Measurements from ENCODE around the gene TMPRSS4.

TMPRSS4 gene

DNA sequence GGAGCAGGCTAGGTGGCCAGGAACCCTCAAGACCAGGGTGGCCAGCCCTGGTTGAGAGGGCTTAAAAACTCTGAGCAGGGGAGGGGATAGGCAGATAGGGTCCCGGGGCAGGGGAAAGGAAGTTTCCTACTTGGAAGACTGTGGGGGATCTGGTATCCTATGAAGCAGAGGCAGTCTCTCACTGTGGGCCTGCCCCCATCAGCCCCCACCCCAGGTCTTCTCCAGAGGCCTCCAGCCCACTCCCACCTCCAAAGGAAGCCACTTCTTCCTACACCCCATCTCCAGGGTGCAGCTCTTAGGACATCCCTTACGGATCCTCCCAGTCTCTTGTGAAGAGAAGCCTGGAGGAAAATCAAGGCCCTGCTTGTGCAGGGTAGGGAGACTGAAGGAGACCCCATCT lies 59.5 kb downstream of the TMPRSS4 start:
- DNase-seq, result no peak

- DNase-seq, result no peak
These were observed 59.9 kb downstream of the TMPRSS4 start for GRCh38 chr11:118136801-118137200.

DNA sequence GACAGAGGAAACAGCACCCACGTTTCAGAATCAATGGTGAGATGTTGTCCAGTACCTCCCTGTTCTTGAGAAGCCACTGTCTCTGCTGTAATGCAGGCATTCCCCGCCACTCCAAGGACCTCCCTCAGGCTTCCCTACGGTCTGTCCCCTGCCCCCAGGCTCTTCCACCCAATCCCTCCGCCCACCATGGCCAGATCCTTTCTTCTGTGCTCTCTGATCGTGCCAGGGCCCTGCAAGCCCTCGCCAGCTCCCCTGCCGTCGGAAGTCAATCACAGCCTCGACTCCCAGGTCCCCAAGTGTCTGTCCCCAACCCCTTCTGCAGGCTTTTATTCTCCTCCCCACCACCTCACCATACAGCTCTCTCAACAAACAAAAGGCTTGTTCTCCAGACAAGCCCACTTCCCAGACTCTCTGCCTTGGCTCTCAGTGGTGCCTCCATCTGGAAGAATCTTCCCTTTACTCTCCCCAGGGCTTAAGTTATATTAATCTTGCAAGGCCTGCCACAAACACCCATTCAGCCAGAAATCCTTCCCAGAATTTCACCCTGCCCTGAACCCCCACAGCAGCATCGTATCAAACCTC lies 62.1 kb downstream of the TMPRSS4 start:
- DNase-seq, result no peak

DNA sequence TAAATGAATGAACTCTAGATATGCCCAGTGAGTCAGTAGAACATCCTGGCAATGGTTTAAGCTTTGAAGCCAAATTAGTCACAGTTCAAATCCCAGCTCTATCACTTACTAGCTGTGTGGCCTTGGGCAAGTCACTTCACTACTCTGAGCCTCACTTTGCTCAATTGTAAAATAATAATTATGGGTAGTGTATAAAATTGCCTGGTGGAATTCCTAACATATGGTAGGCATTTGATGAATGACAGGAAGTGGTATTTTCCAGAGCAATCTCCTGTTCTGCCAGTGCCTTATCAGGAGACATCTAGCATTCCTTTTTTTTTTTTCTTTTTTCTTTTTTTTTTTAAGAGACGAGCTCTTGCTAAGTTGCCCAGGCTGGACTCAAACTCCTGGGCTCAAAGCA lies 62.7 kb downstream of the TMPRSS4 start:
- DNase-seq, result no peak

DNA sequence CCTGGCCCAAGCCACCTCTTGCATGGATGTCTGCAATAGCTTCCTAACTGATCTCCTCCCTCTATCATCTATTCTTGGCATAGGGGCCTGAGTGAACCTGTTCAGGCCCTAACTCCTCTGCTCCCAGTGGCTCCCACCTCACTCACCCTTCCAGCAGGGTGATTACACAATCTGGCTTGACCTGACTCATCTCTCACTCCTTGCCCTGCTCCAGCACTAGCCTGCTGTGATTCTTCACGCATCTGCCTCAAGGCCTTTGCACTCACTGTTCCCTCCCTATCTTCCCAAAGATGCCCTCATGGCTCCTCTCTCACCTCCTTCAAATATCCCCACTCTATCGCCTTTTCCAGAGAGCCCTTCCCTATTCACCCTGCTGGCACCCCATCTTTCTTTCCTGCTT lies 65.2 kb downstream of the TMPRSS4 start:
- no peak for DNase-seq

DNA sequence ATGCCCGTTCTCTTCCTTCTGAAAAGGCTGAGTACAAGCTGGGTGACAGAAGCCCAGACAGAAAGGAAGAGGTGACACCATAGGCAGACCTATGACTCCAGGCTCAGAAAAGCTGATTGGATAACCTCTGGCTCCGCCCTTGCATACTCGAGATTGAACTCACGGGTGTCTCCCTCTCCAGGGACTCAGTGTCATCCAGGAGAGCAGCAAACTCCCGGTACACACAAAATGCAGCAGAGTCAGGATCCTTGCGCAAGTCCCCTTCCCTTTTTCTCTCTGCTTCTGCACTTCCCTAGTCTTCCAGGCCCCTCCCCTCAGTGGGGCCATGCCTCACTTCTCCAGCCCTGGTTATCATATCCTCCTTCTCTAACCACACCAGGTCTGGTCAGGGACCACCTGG lies 65.9 kb downstream of the TMPRSS4 start:
- DNase-seq, result no peak

DNA sequence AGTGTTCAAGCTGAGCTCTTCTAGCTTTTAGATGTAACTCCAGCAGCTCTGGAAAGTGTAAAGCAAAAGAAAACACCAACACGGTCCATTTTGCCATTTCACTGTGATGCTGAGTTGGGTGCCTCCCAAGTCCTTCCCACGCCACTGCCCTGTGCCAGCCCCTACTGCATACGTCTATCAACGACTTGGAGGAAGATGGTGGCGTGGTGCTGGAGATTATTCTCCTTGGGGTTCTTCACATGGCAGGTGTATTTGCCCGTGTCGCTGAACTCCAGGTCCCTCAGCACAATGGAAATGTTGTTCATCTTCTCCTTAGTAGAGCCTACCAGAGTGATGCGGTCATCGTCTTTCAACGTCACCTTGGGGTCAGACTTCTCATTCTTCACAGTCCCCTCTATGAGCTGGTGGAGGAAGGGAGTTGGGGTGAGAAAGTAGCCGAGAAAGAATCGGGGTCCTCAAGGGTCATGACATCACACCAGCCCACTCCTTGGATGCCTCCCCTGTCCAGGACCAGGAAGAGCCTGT lies 66.8 kb downstream of the TMPRSS4 start:
- no peak for DNase-seq

- no peak for DNase-seq
These were observed 67.7 kb downstream of the TMPRSS4 start for GRCh38 chr11:118144301-118145268.

- DNase-seq, result peak; percentile 85
These were observed 68.7 kb downstream of the TMPRSS4 start for GRCh38 chr11:118145285-118146227.

GRCh38 chr11:118146554-118146953 lies 69.7 kb downstream of the TMPRSS4 start:
- DNase-seq, result no peak

DNA sequence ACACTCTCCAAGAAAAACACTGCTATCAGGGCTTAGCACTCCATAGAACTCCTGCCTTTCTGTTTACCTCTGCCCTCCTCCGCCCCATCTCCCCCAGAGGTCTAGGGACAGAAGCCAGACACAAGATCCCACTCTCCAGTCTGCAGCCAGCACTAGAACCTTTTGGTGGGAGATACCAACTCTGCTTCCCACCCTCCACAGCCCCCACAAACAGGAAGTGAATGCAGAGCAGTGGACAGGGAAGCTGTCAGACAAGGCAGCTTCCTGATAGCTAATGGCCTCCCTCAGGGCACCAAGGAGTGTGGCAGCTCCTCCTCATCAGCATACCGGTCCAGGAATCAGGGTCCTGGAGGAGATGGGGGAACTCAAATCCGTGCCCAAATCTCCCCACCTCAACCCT lies 70.6 kb downstream of the TMPRSS4 start:
- no peak for DNase-seq

- no peak for DNase-seq
These were observed 71.4 kb downstream of the TMPRSS4 start for GRCh38 chr11:118148240-118148639.

DNA sequence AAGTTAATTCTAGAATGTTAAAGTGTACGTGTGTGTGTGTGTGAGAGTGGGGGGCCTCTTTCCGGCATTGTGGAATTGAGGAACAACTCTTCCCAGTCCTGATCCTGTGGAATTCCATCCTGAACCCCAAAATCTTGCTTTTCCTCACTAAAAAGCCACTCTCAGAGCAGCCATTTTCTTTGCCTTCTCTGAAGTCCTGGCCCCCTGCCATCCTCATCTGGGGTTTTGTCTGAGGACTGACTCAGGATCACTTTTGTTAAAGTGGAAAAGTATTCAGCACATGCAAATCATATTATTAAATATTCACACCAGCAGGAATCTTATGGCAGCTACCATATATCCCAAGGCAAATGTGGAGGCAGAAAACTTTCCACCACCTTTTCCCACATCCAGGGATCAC lies 72.0 kb downstream of the TMPRSS4 start:
- DNase-seq, result no peak

DNA sequence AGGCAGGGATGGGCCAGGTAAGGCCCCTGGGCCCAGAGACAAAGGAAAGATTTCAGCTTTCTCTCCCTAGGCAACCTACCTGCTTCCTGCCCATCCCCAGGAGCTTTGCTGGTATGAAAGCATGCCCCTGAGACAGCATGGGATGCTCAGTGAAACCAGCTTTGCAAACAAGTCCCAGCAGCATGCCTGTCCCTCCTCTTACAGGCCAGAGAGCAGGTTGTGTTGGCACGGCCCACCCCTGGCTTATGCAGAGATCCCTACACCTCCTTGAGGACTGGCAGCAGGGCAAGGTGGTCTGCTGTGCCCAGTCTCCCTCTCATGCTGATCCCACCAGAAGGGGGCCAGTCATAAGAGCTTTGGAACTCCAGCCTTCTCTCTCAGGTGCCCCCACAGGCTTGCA lies 72.6 kb downstream of the TMPRSS4 start:
- DNase-seq, result no peak

GRCh38 chr11:118151431-118151830 lies 74.6 kb downstream of the TMPRSS4 start:
- no peak for DNase-seq

- DNase-seq, result no peak
These were observed 75.2 kb downstream of the TMPRSS4 start for GRCh38 chr11:118152020-118152551.

DNA sequence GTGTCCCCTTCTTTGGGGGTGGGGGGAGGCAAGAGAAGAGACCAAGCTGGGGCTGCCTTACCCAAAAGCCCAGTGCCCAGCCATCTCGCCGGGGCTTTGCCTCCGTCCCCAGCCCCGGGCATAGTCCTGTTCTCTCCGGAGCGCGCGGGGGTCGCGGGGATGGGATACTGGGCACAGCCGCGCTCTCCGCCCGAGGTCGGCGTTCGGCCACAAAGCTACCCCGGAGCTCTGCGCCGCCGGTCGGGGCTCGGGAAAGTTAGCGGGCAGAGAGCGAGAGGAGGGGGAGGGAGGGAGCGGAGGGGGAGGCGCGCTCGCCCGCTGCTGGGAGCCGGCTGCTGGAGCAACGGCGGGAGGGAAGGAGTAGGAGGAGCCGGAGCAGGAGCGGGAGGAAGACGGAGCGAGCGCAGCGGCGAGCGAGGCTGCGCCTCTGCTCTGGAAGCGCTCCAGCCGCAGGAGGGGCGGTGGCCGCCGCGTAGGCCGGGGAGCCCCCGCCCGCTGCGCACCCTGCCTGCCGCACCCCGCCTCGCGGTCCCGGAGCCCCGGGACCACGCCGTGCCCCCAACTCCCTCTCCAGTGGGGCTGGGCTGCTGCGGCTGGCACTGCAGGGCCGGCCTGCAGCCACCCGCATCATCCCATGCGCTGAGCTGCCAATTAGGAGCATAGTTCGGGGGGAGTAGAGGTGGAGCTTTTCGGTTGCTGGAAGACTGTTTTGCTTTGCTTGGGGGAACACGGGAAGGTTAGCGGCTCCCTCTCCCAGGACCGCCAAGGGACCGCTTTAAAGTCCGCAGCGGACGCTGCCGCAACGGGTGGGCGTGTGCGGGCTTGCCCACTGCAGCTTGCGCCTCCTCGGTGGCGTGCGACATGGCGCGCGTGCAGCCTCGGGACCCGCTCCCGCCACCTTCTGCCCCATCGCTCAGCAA lies 75.9 kb downstream of the TMPRSS4 start, which contains the start of gene SCN4B:
TSS of gene SCN4B (minus strand) at position 272 of the 920 bp plus-strand sequence. CDS start at position 122, 150 bp downstream.
- DNase-seq, result no peak

DNA sequence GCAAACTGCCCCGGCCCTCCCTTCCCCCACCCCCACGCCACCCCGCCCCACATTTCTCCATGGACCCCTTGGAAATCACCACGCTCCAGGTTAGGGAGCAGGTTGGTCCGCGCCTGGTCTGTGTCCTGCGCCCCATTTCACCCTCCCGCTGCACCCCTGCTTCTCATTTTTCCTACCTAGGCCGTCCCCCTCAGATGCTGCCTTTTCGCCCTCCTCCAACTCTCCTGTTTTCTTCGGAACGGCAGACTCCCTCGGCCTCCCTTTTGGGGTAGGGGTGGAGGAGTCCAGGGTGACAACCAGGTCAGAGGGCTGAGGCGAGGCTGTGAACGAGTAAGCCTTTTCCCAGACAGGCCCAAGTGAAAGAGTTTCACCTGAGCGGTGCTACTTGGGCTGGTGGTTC lies 76.6 kb downstream of the TMPRSS4 start:
- no peak for DNase-seq

- DNase-seq, result no peak
These were observed 77.1 kb downstream of the TMPRSS4 start for GRCh38 chr11:118153976-118154375.

DNA sequence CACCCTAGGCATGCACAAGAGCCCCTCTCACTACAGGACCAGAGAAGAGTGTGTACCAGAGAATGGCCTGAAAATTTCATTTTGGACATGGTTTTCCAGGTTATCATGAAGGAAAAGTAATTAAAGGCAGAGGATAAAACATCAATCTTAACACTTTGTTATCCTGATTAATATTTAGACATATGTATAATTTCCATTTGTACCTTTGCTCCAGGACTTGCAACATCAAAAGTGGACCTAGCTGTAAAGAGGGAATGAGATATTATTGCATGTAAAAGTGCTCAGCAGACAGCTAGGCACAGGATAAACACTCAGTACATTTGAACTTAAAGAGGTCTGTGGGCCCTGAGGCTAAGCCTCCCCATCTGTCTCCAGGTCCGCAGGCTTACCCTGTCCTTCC lies 77.8 kb downstream of the TMPRSS4 start:
- DNase-seq, result no peak

DNA sequence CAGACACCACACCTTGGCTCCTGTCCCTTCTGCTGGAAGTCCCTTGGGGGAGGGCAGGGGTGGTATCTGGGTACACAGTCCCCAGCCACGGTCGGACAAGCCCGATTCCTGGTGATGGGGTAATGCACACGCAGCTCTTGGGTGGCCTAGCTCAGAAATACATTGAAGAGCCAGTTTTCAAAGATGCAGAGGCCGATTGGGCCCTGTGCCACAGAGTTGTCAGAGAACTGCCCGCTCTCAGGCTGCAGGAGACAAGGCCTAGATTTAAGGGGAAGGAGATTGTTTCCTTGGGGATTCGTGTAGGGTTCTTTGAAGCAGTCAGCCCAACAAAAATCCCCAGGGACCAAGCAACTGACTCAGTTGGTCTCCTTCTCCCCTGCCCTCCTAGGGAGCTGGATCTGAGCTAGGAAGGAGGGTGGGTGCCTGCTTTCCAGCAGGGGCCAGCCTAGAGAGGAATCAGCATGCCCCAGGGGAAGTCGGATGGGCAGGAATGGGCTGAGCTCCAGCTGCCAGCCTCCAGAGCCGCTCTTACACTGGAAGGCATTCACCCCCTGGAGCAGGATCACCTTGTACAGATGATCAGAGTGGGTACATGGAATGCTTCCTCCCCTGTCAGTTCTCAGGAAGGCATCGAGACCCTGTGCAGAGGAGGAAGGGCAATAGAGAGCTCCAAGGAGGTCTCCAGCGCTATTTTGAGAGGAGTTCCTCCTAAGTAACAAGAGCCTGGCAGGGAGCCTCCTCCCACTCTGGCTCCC lies 79.1 kb downstream of the TMPRSS4 start:
- DNase-seq, result no peak

Data from central memory CD4-positive, alpha-beta T cell (primary cell).